MM.1S (cell line): ENCODE results near the gene ATAD3B.

Experiments
- CTCF ChIP-seq: fragments of 300-600 bp; sonication (generic); IDR thresholded peaks from 2 replicates; pipeline ENCODE4 v1.5.1; 2016; ENCODE audit warnings: antibody characterized with exemption, low read length, mixed read lengths
- EZH2 ChIP-seq: fragments of 300-600 bp; sonication (generic); optimal IDR thresholded peaks from 2 replicates; pipeline ENCODE3; 2017; ENCODE audit warnings: low read depth, mild to moderate bottlenecking, antibody characterized with exemption, low read length, mixed read lengths

- TF ChIP-seq CTCF (no peak), EZH2 (no peak)
Observed at GRCh38 chr1:1540818-1541628, 69.5 kb downstream of the ATAD3B start.
